ENCODE data around the gene PRELID3B.

Gene PRELID3B

DNA sequence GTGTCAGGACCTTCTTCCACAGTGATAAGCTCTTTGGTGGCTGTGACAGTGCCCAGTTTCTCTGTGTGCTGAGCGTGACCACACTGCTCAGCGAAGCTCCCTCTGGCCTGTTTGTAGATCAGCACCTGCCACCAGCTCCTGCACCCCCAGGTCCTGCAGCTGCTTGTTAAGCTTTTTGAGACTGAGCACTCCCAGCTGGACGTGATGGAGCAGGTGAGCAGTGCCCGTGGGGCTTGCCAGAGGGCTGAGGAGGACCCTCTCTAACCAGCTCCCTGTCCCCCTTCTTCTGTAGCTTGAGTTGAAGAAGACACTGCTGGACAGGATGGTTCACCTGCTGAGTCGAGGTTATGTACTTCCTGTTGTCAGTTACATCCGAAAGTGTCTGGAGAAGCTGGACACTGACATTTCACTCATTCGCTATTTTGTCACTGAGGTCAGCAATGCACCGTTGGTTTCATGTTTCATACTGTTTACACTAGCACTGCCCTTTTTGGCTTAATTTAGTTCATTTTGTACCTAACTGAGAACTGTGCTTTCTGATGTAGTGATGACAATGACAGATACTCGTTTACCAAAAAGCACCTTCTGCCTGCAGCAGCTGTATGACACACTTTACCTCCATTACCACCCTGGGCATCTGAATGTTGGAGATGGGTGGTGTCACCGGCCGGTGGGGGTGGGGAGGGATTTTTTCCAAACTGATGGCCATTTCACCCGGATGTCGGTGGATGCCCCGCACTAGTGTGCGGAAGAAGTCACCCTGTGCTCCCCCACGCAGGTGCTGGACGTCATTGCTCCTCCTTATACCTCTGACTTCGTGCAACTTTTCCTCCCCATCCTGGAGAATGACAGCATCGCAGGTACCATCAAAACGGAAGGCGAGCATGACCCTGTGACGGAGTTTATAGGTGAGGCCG, 49.0 kb downstream of the PRELID3B start:
- no peak for DNase-seq

DNA sequence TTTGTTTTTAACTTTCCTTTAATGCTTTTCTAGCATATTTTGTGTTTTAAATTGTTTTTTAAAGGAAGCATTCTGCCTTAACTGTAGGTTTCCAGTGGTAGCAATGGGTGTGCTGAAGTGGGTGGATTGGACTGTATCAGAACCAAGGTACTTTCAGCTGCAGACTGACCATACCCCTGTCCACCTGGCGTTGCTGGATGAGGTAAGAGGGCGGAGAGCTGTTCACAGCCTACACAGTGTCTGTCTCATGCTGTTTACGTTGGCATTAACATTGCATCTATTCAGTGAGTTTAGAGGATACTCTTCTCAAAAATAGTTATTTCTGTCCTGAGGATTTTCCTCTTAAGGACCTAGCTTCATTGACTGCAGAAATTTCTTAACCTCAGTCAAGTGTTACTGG, 49.7 kb downstream of the PRELID3B start:
- DNase-seq: no peak

DNA sequence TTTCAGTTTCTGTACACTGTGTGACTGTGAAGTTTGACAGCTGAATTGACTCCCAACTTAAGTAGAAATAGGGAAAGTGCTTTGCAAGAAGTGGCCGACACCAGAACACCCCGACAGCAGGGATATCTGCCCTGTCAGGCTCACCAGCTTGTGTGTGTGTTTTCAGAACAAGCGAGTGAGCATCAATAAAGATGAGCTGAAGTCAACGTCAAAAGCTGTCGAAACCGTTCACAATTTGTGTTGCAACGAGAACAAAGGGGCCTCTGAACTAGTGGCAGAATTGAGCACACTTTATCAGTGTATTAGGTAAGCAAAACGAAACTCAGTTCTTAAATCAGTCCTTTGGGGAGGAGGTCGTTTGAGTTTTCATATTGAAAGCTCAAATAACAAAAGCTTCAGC, 50.9 kb downstream of the PRELID3B start:
- DNase-seq: no peak

DNA sequence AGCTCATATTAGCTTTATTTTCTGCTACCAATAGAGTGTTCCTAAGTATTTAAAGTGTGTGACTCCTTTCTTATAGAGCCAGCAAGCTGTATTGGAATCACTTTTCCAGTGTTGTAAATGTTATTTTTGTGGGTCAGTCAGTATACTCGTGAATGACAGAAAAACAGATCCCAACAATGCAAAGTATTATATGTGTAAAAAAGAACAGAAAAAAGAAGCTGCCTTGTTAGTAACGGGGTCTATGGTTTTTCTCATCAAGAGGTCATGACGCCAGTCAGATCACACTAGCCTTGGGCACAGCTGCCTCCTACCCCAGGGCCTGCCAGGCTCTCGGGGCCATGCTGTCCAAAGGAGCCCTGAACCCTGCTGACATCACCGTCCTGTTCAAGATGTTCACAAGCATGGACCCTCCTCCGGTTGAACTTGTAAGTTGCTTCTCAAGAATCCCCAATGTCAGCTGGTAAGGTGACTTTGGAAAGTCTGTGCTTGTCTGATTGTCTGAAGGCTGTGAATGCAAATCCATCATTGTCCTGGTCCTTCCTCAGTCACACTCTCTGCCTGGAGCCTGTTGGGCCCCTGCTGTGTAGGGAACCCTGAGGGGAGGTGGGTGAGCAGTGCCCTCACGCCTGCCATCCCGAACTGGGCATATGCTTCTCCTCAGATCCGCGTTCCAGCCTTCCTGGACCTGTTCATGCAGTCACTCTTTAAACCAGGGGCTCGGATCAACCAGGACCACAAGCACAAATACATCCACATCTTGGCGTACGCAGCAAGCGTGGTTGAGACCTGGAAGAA, 51.7 kb downstream of the PRELID3B start:
- no peak for DNase-seq

DNA sequence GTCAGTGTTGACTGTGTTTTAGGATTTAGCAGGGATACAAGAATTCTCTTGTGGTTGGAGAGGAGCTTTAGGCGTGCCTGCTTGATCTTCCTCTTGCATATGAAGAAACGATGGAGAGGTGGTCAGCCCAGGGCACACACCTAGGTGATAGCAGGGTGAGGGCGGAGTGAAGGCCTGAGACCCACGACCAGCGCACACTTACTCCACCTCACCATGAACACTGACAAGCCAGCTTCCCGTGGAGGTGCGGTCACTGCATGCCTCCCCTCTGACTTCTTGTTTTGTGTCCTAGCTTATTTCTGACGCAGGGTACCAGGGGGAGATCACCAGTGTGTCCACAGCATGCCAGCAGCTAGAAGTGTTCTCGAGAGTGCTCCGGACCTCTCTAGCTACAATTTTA, 53.4 kb downstream of the PRELID3B start:
- no peak for DNase-seq

DNA sequence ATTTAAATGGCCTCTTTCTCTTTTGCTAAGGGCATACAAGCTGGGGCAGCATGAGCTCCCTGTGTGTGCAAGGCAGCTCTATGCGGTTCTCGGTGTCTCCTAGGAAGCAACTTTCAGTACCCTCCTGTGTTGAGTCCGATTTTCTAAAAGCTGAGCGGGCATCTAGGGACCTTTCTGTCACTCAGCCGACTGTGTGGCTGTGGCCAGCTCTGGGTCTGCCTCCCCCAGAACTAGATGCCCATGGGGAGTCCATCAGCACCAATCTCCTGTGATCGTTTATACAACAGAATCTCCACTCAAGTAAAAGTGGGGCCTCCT, 54.1 kb downstream of the PRELID3B start:
- no peak for DNase-seq

DNA sequence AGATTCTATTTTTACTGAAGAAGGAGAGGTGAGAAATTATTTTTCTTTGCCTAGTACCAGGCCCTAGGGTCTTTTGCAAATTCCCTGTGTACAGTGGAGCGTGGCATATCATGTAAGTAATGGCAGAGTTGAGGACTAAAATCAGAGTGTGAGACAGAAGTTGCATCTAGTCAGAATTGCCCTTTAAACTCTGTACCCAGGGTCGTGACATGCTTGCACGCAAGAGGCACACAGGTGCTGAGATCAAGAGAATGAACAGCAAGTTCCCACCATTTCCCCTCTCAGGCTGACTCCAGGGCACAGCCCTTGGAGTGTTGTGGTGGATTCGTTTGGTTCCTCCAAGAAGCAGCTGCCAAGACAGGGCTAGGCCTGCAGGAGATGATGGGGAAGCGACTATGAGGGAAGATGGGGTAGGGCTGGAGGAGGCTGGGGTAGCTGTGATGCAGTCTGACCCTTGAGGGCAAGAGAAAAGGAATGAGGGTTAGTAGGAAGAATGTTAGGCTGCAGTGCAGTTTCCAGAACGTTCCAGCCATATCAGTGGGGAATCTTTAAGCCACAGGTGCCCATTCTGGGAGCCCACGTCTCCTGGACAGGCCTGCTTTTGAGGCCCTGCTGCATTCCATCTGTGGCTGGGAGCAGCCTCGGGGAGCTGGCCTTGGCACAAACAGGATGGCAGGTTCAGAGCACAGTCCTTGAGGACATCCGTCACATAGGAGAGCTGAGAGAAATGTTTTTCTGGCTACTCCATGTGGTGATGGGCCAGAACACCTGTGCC, 54.6 kb downstream of the PRELID3B start:
- no peak for DNase-seq

DNA sequence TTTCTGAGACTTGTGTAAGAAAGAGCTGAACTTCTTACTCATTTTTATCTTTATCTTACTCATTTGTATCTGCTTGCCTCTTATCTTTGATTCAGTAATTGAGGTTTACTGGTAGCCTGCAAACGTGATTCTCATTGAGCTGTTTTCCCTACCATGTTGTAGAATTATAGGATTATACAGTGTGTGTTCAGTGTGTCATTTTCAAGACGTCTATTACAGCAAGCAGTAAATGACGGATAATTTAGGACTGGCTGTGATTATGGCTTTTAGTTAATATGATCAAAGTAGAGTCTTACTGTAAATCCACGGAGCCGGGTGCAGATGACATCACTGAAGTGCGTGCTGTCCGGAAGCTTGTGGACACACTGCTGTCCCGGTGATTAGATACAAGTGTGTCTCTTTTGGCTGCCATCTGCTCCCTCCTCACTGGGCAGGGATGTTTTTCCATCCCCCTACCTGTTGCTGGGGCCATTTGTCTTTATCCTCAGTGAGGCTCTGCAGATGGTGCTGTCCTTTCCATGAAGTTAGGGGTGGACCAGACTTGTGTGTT, 55.5 kb downstream of the PRELID3B start:
- DNase-seq: no peak

DNA sequence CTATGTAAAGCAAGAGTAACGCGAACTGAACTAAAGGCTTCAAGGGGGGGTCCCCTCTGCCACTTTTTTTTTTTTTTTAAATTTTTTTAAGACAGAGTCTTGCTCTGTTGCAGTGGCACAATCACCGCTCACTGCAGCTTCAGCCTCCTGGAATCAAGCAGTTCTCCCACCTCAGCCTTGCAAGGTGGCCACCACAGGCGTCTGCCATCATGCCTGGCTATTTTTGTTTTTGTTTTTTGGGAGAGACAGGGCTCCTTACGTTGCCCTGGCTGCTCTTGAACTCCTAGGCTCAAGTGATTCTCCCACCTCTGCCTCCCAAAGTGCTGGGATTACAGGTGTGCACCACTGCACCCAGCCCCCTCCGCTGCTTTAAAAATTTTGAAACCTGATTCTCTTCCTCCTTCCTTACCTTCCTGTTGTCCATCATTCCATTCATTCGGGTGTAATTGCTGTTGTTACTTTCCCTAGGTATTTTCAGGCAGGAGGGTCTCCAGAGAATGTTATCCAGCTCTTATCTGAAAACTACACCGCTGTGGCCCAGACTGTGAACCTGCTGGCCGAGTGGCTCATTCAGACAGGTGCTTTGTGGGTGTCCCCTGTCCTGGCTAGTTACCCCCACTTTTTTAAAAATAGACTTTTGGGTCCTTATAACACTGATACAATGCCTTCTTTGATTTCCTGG, 56.2 kb downstream of the PRELID3B start:
- no peak for DNase-seq

DNA sequence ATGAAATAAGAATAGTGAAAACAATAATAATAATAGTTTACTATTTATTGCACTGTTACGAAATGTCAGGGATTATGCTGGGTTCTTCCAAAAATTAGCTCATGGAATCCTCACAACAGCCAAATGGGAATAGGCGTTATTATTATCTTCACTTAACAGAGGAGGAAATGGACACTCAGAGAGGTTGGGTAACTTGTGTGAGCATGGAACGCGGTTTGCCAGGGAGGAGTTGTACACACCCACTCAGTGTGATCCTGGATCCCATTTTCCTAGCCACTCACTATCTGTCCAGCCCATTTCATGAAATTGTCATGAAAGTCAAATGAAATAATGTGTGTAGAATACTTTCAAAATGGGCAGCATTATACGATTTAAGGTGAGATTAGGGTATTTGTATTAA, 56.9 kb downstream of the PRELID3B start:
- no peak for DNase-seq

DNA sequence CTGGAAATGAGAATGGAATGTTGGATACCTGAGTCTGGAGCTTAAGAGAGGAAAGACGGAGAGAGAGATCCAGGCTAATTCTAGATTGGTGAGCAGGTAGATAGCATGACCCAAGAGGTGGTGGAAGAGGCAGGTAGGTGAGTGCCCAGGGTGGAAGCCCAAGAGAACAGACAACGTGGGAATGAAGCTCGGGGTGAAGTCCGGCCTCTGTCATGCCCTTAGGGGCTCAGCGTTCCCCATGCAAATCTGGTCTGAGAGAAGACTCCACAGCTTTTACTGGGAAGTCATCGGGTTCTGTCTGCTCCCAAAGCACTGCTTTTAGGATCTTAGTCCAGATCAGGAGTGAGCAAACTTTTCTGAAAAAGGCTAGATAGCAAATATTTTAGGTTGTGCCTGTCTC, 57.9 kb downstream of the PRELID3B start:
- no peak for DNase-seq

Measured in stimulated activated CD4-positive, alpha-beta T cell treated with anti-CD3 and anti-CD28 coated beads, Interleukin-4, amount 100 ng/mL, for 1 hour (primary cell).